Cardiac septum (tissue), 1 donor: ENCODE results near the gene PLEKHS1. TPM values are rescaled to one million over a fixed set of nuclear protein-coding genes. Genes with fewer than 3 reads are reported as not detected.

ENCODE experiments used
- DNase-seq: peaks from one replicate; pipeline ENCODE4 v3.0.0-alpha.2; 2020; ENCODE audit warnings: low spot score
- intact Hi-C: fragments of 100-400 bp; cut with DNase I; formaldehyde crosslinking; loops from one replicate; pipeline ENCODE4 v1.14.0; 2022
- long read RNA-seq: library from polyadenylated mRNA; unstranded; transcript quantifications from one replicate; pipeline ENCODE4 v2.0.0, GENCODE V29; 2021
- total RNA-seq: library from RNA; stranded (reverse); fragmentation: NEBNext Ultra II Directional; extraction: Animal tissue kit (Norgen Biotek cat#: 25700); gene quantifications from one replicate; pipeline ENCODE4 v1.2.1, GENCODE V29; 2021
- donor health status: DM: no; HTN: no; CAD: no.

Gene PLEKHS1
- total RNA-seq, result not detected
- long read RNA-seq, result 0 reads

DNA sequence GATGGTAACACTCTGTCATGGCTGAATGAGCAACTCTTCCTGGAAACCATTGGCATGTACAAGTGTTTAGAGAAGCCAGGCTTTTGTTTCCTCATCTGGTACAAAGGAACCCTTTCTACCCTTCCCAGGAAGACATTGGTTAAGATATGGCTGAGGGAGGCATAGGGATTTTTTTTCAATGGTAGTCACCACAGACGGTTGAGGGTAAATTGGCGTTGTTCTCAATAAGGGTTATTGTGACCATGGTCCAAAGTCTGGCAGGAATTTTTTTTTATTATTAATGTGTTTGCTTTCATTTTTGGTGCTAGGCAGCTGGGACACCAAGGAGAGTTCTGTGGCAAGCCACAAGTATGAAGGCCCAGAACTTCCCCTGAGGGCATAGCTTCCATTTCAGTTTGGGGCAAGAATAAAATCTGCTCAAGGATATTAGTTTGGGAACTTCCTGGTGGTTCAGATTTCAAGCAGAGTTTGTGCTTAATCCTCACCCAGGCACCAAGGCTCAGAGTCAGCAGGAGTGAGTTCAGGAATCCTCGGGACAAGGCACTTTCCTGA lies at the start of gene PLEKHS1:
PLEKHS1 (plus strand) TSS at position 502 of the 552 bp plus-strand sequence. CDS start 3,596 bp downstream, outside the sequence.
- DNase-seq, result no peak

GRCh38 chr10:113704637-113705343 lies 46.7 kb upstream of the PLEKHS1 start:
- intact Hi-C loops, result loop anchor here (5.0 kb wide), 2 partner anchors 93 to 398 kb away; no protein-coding TSS in a partner anchor
- DNase-seq, result no peak

More for the DNA sequence above, at the start of gene PLEKHS1:
- intact Hi-C loops, result no loop called here

GRCh38 chr10:113705344-113705652 lies 46.2 kb upstream of the PLEKHS1 start:
- DNase-seq, result no peak
- intact Hi-C loops, result loop anchor here (5.0 kb wide), 1 partner anchor 92 kb away; no protein-coding TSS in a partner anchor

DNA sequence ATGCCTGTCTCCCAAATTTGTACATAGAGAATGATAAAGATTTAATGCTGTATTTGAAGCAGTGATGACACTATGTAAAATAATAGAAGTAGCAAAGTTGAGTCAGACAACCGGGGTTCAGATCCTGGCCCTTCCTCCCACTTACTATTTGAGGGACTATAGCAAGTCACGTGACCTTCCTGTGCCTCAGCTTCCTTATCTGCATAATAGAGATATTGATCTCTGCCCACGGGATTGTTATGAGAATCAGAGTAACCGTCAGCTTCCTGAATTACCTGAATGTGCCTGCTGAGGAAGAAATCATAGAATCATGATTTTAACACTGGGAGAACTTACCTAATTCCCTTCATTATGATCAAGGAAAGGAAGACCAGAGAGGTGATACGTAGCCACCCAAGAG lies 44.9 kb upstream of the PLEKHS1 start:
- no peak for DNase-seq
- intact Hi-C loops, result loop anchor here (5.0 kb wide), 1 partner anchor 91 kb away; no protein-coding TSS in a partner anchor

GRCh38 chr10:113708640-113709039 lies 42.8 kb upstream of the PLEKHS1 start:
- intact Hi-C loops, result loop anchor here (5.0 kb wide), 1 partner anchor 89 kb away; no protein-coding TSS in a partner anchor
- DNase-seq, result no peak

DNA sequence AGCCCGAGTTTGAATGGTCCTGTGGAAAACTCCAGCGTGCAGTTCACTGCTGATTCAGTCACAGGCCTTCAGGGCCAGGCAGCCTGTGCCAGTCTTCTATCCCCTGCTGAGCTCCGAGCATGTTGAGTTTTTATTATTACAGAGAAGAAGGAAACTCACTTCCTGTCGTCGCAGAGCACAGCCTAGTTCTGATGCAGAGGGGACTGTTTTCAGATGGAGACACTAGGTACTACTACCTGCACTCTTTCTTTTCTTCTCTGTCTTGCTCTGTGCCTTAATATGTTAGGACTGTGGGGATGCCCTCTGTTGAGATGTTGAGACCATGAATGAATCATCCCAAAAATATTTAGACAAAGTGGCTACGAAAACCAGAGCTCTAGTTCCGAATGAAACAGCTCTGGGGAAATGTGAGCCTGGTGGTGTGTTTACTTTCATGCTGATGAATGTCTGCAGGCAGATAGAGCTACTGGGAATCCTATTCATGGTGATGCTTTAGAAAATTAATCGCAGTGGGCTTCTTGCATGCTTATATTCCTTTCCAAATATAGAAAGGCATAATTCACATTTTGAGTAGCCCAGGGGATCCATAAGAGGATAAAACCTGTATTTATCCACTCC lies 42.2 kb upstream of the PLEKHS1 start:
- no peak for DNase-seq
- intact Hi-C loops, result loop anchor here (5.0 kb wide), 1 partner anchor 88 kb away; no protein-coding TSS in a partner anchor

DNA sequence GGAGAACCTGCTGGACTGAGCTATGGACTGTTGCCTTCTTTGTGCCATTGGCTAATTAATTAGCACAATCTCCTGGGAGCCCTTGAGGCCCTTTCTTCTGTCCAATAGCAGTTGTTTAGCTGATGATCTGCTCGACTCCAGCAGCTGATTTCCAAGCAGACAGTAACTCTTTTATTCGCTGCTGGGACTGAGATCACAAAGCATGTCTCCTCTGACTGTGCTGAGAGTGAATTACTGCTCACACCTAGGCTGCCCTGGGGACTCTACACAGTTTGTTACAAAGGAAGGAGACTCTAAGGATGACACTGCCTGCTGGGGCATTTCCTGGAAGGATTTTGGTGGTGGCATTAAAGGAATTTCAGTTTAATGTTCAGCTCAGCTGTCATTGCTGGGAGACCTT lies 40.3 kb upstream of the PLEKHS1 start:
- intact Hi-C loops, result no loop called here

DNA sequence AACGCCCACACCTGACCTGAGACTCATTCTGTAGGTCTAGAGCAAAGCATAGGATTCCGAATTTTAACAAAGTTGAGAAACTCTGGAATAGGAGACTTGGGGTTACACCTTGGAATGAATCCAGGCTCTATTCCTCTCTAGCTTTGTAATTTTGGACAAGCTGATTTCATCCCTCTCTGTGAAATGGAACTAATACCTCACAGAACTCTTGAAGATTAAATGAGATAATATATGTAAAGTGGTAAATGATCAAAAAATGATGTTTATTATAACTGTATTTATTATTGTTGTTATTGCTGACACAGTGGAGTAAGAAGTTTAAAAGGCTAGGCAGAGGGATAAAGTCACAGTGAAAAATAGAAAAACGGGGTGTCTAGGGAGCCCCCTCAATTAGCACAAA lies 39.5 kb upstream of the PLEKHS1 start:
- intact Hi-C loops, result no loop called here

More for the DNA sequence above, 40.3 kb upstream of the PLEKHS1 start:
- no peak for DNase-seq

DNA sequence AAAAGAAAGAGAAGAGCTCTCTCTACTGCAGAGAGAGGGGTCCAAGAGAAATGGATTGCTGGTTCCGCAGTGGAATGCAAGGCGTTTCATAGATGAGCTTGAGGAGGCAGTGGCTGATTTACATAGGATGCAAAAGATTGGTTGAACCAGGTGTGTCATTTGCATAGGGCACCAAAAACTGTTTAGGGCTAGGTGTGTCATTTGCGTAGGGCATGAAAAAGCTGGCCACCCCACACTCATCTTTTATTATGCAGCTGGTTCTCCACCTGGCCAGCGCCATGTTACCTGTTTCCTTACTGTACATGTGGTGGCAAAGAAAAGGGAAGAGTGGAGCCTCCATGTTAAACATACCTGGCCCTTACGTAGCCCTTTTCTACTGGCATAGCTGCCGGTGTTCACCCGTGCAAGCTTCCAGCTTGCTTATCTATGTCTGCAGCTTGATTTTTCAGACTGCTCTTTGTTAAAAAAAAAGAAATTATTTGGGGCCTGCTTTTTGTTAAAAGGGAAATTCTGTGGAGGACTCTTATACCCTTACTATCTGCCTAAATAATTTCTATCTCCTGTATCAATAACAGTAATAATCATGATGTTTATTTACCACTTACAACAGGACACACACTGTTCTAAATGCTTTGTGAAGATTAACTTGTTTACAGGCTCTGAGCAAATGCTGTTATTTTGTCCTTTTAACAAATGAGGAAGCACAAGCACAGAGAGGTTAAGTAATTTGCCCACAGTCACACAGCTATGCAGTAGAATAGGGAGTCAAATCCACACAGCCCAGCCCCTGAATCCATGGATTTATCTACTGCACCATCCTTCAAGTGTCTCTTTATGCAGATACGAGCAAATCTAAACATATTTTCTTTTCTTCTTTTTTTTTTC lies 38.5 kb upstream of the PLEKHS1 start:
- DNase-seq, result no peak
- intact Hi-C loops, result no loop called here

More for the DNA sequence above, 39.5 kb upstream of the PLEKHS1 start:
- DNase-seq, result no peak

GRCh38 chr10:113713640-113713982 lies 37.9 kb upstream of the PLEKHS1 start:
- intact Hi-C loops, result no loop called here
- no peak for DNase-seq

- intact Hi-C loops, result no loop called here
- no peak for DNase-seq
Measured at GRCh38 chr10:113716109-113716910, 35.2 kb upstream of the PLEKHS1 start.

DNA sequence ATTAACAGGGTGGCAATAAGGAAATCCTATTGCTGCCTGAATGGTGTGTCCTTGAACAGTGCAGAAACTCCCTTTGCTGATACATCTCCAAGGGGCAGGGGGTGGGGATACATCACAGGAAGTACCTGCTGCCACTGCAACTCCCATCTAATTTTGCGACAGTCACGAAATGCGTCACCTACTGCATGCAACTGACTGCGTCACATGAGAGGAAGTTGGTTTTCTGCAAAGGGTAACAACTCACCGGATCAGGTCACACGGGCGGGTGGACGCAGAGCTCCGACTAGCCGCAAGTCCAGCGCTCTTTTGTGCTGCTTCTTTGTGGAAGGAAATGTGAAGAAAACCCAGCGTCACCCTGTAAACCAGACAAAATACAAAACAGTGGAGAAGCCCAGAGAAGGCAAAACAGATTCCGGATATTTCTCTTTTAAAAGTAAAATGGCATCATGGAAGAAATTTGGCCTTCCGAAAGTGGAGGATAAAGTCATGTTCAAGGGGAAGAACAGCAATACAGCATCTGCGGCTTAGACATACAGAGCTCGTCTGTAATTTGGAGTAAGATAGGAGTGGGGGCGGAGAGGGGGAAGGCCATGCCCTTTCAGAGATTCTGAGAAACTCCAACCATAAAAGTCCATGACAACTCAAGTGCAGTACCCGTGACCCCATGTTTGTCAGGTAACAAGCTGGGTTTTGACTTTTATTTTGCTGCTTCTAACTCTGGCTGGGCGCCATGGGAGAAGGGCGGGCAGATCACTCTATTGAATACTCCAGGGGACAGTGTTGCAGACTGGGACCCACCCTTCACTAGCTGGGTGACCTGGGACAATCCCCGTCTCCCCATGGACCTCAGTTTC lies 32.3 kb upstream of the PLEKHS1 start:
- intact Hi-C loops, result no loop called here
- DNase-seq, result no peak

GRCh38 chr10:113720386-113720785 lies 31.1 kb upstream of the PLEKHS1 start:
- no peak for DNase-seq
- intact Hi-C loops, result no loop called here

DNA sequence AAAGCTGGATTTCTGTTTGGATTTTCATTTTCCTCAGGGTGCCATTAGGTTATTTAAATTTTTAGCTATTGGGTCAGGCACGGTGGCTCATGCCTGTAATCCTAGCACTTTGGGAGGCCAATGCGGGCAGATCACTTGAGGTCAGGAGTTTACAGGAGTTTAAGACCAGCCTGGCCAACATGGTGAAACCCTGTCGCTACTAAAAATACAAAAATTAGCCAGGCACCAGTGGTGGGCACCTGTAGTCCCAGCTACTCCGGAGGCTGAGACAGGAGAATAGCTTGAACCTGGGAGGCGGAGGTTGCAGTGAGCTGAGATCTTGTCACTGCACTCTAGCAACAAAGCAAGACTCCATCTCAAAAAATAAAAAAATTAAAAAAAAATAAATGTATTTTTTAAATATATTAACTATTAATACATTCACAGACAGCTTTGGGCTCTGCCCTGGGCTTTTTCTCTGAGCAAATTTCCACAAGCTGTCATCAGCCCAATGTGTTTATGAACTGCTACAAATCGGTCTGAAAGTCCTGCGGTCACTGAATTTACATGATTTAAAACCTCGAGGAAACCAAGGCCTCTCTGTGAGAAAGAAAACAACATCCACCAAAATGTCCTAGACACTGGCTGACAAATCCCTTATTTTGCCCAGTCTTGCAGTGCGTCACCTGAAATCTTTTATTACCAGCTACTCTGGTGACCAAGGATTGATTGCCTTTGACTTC lies 19.2 kb upstream of the PLEKHS1 start:
- no peak for DNase-seq
- intact Hi-C loops, result no loop called here

- no peak for DNase-seq
- intact Hi-C loops, result no loop called here
Measured at GRCh38 chr10:113732966-113733365, 18.5 kb upstream of the PLEKHS1 start.

GRCh38 chr10:113733635-113734034 lies 17.8 kb upstream of the PLEKHS1 start:
- no peak for DNase-seq
- intact Hi-C loops, result no loop called here

DNA sequence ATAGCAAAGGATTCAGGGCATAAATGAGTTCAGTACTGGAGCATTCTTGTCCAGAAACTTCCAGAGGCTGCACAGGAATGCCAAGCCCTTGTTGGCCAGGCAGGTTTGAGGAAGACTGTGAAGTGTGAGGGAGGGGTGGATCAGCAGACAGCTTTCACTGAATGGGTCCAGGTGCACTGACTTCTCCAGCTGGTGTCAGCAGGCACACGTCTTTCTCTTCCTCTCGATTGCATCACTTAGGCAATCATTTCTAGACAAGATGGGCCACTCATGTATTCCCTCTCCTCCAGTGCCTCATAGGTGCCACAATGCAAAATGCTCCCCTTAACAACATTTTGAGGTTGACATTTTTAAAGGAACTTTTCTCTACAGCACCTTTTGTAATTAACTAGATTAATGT lies 15.6 kb upstream of the PLEKHS1 start:
- intact Hi-C loops, result no loop called here

DNA sequence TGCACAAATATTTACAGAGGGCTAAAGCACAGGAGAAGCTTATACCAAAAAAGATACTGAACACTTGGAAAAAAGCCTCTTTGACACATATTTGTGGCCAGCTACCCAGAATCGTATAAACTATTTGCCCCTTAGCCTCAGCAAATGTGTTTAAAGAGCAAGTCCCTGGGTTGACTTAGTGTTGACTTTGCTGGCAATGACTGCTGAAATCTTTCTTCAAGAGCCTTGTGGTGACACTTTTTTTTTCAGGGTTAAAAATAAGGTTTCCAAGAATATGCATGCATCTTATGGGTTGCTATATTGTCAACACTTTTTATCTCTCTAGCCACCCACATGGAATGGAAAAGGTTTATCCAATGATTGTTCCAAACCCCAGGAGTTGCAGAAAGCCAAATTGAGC lies 14.9 kb upstream of the PLEKHS1 start:
- intact Hi-C loops, result no loop called here
- DNase-seq, result no peak

More for the DNA sequence above, 15.6 kb upstream of the PLEKHS1 start:
- DNase-seq, result no peak
